GM21528 (cell line): ENCODE results near the gene SAMD14.

ENCODE experiments used
- ATAC-seq: cut with Tn5 transposase; IDR thresholded peaks from one replicate; pipeline ENCODE4 v1.9.1; 2021; ENCODE audit warnings: mild to moderate bottlenecking, moderate library complexity; ENCODE audit not compliant: unreplicated experiment, low FRiP score

Gene SAMD14

DNA sequence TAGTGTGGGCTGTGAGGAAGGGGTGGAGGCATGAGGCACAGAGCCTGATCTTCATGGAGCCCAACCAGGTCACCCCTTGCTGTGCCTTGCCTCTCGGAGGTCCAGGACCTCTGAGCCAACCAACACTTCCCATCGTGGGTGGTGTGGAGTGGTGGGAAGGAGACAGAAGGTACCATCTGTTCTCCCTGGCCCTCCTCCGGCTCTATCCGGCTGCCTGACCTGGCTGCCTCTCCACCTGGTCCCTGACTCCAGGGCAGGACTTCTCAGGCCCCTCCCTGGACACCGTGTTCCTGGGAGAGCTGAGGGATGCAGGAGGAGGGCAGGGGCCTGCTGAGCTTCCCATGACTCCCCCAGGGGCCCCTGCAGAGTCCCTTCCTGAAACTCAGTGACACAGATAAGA lies 31.0 kb downstream of the SAMD14 start:
- no peak for ATAC-seq

DNA sequence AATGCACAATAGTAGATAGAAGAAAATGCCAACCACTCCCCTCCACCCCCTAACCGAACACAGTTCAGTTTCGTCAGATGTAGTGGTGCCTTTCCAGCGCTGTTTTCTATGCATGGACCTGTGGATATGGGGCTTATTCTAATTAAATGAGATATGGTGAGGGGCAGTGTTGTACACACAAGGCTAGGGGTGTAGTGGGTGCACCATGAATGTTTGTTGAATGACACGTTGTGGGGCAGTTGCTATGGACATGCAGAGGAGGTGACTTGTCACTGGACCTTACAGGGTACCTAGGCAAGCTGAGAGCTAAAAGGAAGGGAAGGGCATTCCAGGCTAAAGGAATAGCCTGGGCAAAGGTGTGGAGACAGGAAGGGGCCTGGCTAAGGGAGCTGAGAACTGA lies 31.4 kb downstream of the SAMD14 start:
- ATAC-seq, result no peak

DNA sequence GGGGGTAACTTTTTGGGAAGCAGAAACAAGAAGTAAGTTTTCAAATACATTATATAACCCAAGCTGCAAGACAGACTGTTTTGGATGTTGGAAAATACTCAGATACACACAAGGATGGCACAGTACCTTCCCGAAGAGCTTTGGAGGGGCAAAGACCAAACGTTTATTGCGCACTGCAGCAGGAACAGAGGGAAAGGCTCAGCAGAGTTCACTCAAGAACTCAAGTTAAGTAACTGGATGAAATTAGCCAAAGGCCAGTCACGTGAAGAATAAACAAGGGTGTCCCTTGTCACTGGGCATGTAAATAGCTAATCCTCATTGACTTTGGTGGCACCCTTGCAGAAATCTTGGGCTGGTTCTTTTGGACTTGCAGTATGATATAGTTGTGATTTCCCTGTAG lies 32.0 kb downstream of the SAMD14 start:
- no peak for ATAC-seq

DNA sequence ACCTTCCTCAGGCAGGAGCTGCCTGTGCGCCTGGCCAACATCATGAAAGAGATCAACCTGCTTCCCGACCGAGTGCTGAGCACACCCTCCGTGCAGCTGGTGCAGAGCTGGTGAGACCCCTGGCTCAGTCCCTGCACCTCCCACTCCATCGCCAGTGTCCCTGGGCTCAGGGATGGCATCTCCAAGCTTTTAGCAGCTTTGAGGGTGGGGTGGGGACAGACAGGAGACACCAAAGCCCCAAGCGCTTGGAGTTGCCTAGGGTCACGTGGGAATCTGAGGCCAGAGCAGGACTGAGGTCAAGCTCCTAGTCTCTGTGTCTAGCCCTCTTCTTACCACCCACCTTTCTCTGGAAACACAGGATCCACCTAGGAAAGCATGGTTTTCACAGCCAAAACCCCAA lies 32.5 kb downstream of the SAMD14 start:
- no peak for ATAC-seq

DNA sequence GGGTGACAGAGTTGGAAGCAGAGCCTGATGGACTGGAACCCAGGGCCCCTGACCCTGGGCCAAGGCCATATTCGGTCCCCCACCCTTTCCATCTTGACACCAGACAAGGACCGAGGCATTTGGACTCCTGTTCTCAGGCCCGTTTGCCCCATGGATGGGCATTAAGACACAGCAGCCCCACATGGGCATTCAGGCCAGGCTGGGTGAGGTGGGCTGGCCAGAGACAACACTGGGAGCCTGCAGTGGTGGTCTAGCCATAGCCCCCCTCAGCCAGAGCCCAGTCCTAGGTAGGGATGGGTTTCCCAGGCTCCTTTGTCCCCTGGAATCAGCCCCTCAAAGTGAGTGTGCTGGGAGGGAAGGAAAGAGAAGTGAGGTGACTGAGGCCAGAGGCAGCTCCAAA lies 33.2 kb downstream of the SAMD14 start:
- ATAC-seq, result no peak

DNA sequence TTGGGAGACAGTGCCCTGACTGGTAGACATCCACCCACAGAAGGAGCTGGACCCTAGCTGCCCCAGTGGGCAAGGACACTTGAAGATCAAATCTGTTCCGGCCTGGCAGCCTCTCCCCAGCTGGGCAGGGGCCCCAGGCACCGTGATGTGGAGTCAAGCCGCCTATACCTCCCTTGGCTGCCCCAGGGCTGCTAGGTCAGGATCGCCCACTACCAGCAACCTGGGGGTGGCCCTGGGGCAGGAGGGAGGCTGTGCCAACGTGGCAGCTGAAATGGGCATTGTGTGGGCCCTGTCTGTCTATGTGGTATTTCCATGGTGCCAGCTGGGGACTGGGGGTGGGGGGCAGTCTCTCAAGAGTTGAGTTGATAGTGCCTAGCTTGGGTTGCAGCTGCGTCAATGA lies 33.9 kb downstream of the SAMD14 start:
- ATAC-seq, result no peak

DNA sequence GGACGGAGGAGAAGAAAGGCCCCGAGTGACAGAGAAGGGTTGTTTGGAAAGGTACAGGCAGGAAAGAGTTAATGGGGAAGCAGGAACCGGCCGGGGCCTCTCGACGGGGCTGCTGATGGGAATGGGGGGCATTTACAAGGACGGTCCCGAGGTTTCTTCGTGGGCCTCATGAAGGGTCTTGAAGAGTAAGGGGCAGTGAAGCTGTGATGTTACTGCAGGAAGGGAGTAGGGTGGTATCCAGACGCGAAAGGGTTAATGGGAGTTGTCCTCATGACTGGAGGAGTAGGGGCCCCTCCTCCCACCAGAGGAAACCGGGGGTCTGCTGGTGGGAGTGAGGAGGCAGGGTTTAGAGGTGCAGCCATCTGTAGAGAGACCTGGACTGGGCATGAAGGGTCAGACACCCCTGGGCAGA lies 34.3 kb downstream of the SAMD14 start:
- ATAC-seq, result no peak

DNA sequence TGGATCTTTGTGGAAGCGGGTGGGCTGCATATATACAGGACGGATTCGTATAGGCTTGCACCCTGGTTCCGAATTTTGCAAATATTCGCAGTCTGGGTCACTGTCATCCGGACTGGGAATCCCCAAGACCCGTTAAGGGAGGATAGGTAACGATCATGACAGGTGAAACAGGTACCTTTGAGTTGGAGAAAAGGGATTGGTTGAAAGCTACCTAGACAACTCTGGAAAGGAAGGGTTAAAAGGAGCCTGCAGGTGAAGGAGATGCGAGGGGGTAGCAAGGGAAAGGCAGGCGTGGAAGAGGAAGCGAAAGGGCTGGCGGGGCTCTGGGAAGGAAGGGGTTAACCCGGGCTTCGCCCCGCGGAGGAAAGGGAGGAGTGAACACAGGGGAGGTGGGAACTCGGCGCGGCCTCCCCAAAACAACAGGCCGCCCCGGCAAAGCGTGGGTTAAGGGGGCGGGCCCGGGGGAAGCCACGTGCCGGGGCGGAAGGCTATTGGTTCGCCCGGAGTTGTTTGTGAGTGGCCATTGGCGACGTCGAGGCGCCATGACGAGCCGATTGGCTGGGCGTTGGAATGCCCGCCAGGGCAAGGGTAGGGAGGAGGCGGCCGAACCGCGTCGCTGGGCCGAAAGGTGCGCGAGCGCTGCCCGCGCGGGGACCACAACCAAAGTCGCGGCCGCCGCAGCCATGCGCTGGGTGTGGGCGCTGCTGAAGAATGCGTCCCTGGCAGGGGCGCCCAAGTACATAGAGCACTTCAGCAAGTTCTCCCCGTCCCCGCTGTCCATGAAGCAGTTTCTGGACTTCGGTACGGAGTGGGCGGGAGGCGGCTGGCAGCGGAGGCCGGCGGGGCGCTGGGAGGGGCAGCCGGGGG lies 35.0 kb downstream of the SAMD14 start, which contains the start of gene PDK2:
PDK2 (plus strand) TSS at position 599 of the 867 bp plus-strand sequence; CDS start at position 684, 85 bp downstream.
- peak; percentile 81 for ATAC-seq

DNA sequence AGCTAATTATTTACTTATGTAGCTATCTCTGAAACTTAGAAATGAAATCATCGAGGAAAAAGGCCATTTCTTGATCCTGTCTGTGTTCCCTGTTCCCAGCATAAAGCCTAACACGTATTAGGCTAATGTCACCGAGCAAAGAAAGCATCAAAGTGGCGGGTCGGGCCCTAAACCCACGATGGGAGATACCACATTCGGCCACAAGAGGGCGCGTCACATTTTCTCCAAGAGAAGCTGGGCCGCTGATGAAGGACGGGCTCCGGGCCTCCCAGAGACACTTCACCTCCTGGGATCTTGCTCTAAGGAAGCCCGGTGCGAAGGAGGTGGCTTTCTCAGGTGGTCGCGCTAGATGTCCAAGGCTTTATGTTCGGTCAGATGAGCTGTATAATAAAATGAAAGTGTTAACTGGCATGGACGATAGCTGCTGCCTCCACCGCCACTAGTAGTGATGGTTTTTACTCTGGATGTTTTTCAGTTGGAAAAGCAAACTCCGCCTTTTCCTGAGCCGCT lies 35.7 kb downstream of the SAMD14 start:
- ATAC-seq, result no peak

DNA sequence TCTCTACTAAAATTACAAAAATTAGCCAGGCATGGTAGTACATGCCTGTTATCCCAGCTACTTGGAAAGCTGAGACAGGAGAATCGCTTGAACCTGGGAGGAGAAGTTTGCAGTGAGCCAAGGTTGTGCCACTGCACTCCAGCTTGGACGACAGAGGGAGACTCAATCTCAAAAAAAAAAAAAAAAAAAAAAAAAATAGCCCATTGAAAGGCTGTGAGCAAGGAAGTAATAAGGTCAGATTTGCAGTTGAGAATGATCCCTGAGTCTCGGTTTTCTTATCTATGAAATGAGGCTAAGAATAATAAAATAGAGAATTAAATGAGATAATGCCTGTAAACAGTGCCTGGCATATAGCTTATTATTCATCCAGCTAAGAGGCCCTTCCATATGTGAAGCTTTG lies 36.2 kb downstream of the SAMD14 start:
- no peak for ATAC-seq

DNA sequence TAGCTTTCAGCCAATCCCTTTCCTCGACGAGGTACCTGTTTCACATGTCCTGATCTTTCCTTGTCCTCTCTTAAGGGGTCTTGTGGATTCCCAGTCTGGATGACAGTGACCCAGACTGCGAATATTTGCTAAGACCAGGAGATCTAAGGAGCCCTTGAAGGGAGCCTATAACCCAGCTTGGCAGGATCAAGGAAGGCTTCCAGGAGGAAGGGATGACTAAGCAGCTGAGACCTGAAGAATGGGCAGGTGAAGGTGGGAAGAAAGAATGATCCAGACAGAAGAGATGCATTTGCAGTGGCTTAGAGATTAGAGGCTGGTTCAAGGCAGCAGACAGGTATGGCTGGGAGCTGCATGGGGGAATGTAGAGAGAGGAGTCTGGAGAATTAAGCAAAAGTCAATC lies 36.7 kb downstream of the SAMD14 start:
- no peak for ATAC-seq

DNA sequence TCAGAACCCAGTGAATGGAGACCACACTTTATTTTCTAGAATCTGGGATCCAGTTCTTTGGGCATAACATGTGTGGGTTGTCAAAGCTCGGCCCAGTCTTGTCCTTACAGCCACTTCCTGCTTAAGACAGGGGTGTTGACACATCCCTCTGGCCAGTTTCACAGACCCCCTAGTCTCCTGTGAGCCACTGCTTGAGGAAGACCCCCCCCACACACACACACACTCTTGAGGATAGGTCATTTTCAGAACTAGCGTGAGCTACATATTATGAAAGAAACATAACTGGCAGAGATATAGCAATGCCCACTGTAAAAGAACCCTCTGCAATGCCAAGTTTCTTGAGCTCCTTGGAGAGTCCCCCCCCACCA lies 38.1 kb downstream of the SAMD14 start:
- no peak for ATAC-seq

DNA sequence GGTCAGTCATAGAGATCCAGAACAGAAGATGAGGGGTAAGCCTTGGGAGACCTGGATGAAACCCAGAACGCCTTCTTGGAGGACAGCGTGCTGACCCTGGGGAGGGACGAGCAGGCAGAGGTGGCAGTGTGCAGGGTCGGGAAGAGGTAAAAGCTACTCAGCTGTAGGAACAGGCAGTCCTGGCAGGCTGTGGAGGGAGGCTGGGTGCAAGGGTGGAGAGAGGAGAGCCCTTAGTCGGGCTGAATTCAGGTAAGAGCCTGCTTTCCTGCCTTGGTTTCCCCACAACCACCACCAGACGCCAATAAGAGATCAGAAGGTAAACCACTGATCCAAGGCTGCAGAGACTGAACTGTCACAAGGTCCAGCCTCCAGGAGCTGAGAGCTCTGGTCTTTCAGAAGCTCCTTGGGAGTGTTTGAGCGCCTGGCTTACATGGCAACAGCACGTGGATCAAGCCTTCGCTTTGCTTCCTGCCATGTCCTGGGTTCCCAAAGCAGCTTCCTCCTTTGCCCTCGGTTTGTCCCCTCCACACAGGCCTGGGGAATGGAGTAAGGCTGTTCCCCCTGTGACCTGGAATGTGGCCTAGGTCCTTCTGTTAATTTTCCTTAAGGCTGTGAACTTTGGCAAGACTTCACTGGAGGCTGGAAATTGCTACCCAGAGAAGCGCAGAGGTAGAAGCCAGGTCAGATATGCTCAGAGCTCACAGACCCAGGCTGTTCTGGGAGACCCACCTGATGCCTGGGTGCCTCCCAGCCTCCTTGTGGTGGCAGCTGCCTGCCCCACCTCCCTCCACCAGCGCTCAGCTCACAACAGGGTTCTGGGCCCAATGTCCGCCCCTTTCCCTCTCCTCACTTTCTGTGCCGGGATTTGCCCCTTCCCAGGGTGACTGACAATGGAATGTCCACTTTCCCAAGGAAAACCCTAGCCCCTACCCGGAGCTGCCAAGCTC lies 38.7 kb downstream of the SAMD14 start:
- ATAC-seq, result no peak

DNA sequence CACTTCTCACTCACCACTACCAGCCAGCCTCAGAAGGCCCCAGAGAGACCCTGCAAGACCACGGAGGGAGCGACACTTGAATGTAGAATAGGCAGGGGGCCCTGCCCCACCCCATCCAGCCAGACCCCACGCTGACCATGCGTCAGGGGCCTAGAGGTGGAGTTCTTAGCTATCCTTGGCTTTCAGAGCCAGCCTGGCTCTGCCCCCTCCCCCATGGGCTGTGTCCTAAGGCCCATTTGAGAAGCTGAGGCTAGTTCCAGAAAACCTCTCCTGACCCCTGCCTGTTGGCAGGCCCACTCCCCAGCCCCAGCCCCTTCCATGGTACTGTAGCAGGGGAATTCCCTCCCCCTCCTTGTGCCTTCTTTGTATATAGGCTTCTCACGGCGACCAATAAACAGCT lies 39.9 kb downstream of the SAMD14 start:
- no peak for ATAC-seq

DNA sequence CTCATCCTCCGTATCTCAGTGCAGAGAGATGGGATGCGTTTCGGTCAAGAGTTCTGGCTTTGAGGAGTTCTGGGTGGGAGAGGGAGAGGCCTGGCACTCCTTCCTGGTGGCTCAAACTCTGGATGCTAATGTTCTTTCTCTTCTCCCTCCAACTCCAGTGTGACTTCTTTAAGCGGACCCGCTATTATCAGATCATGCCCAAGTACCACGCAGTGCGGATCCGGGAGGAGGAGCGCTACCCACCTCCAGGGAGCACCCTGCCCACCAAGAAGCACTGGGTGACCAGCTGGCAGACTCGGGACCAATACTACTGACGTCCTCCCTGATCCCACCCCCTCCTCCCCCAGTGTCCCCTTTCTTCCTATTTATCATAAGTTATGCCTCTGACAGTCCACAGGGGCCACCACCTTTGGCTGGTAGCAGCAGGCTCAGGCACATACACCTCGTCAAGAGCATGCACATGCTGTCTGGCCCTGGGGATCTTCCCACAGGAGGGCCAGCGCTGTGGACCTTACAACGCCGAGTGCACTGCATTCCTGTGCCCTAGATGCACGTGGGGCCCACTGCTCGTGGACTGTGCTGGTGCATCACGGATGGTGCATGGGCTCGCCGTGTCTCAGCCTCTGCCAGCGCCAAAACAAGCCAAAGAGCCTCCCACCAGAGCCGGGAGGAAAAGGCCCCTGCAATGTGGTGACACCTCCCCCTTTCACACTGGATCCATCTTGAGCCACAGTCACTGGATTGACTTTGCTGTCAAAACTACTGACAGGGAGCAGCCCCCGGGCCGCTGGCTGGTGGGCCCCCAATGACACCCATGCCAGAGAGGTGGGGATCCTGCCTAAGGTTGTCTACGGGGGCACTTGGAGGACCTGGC lies 40.8 kb downstream of the SAMD14 start:
- no peak for ATAC-seq

DNA sequence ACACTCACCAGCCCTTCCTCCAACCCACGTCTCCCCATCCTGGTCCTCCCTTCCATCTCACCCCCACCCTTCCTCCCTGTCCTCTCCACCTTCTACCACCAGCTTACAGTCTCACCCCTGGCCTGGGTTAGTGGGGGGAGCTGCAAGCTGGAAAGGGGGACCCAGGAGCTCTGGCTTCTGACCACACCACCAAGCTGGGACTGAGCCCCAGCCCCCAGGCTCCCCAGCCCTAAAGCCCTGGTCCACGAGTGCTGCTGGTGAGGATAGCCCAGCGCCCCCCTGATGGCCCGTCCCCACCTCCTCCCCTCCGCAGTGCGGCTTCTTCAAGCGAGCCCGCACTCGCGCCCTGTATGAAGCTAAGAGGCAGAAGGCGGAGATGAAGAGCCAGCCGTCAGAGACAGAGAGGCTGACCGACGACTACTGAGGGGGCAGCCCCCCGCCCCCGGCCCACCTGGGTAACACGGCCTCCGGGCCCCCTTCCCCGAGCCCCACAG lies 42.0 kb downstream of the SAMD14 start:
- ATAC-seq, result no peak

DNA sequence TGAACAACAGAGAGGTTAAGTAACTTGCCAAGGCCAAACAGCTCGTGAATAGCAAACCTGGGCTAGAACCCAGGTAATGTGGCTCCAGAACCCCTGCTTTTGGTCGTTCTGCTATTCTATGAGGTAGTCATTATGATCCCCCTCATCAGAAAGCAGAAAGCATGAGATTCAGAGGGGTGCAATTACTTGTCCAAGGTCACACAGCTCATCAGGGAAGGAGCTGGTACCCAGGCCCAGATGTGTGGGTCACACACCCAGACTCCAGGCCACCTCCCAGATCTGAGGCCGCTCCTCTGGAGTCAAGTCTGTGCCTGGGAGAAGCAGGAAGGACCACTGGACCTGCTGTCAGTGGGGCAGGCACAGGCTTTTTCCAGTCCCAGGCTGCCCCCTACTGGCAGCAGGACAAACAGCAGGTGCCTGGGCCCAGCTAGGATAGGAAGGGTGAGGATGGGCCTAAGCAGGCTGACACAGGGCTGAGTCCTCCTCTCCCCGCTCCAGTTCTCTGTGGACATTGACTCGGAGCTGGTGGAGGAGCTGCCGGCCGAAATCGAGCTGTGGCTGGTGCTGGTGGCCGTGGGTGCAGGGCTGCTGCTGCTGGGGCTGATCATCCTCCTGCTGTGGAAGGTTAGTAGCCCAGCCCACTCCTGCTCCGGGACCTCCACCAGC lies 42.6 kb downstream of the SAMD14 start:
- ATAC-seq, result no peak

DNA sequence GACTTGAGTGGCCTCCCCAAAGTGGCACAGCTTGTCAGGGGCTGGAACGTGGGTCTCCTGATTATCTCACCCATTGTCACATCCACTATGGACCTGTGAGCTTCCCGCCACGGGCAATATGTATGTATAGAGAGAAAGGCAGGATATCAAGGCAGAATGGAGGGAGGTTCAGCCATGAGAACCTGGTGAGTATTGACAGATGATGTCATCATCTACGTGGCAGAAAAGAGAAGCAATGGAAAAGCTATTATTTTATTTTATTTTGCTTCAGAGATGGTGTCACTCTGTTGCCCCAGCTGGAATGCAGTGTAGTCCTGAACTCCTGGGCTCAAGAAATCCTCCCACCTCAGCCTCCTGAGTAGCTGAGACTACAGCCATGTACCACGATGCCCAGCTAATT lies 48.2 kb downstream of the SAMD14 start:
- ATAC-seq, result no peak

DNA sequence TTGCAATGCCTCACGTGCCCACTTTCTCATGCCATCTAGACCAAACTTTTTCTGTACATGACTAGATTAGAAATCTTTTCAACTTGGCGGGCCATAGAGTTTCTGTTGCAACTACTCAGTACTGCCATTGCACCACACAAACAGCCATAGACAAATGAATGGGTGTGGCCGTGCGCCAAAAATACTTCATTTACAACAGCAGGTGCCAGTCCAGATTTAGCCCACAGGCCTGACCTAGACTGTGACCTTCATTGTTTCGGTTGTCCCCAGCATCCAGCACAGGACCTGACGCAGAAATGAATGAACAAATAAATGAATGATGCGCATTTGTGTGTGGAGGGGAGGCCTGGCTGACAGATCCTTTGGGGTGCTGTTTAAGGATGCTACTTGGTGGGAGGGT lies 49.1 kb downstream of the SAMD14 start:
- ATAC-seq, result no peak

DNA sequence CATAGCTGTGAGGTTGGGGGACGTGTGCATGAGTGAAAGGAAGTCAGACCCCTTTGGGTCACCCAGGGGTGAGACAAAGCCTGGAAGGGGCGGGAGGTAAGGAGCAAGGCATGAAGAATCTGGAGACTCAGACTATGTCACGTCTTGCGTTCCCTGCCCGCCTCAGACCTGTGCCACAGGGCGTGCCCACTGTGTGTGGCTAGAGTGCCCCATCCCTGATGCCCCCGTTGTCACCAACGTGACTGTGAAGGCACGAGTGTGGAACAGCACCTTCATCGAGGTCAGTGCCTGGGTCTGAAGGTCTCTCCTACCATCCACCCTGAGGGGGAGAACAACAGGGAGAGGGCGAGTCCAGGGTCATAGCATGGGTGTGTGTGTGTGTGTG lies 49.9 kb downstream of the SAMD14 start:
- no peak for ATAC-seq
